PC-3 (cell line): ENCODE data around the gene ASXL2.
"Not testable (repeated sequence)": the region's sequence is repeated elsewhere in the genome, so short reads cannot be mapped to it uniquely, and the experiment has no call there.

Source experiments
- CTCF ChIP-seq: fragments of 300-600 bp; sonication (generic); conservative IDR thresholded peaks from 2 replicates; pipeline ENCODE4 v1.5.1; 2017; ENCODE audit warnings: antibody characterized with exemption, low read depth, mild to moderate bottlenecking, low read length
- EZH2phosphoT487 ChIP-seq: fragments of 300-600 bp; sonication (generic); IDR thresholded peaks from 2 replicates; pipeline ENCODE4 v1.6.1; 2018; ENCODE audit warnings: mild to moderate bottlenecking, antibody characterized with exemption, low read length, borderline replicate concordance

GRCh38 chr2:25915944-25916772 lies 37.9 kb upstream of the ASXL2 start:
- not testable (repeated sequence) for TF ChIP-seq CTCF, EZH2phosphoT487
